ENCODE results near the gene RBM6. TPM values are rescaled to one million over a fixed set of nuclear protein-coding genes. Genes with fewer than 3 reads are reported as not detected.
"Not testable (repeated sequence)": the region's sequence is repeated elsewhere in the genome, so short reads cannot be mapped to it uniquely, and the experiment has no call there.

RBM6 gene
- total RNA-seq, 1 experiment from 2014 or later = 55.9 TPM

- POLR2A ChIA-PET (ENCODE audit: low non-redundant PET) = no interaction called here
- no peaks in the 10 kb centered on the region for H3K9me3 ChIP-seq (ENCODE audit: low read depth, low read length, poor library complexity, severe bottlenecking)
- TF ChIP-seq EZH2 (IDR thresholded peaks at IDR 0.05; ENCODE audit: borderline replicate concordance, low read depth, low read length, poor library complexity, severe bottlenecking) = no peak
- TF ChIP-seq CTCF (conservative IDR thresholded peaks at IDR 0.05; ENCODE audit: low read depth, low read length) = no peak
- CTCF ChIA-PET = no interaction called here
- no peaks in the 10 kb centered on the region for H3K27me3 ChIP-seq (replicated peaks; ENCODE audit: insufficient read depth, low read depth, low read length, poor library complexity)
- no peak for DNase-seq (ENCODE audit: low spot score)
- BruUV-seq (replicated peaks) = no TSS peak
- H3K4me1 ChIP-seq (ENCODE audit: insufficient read depth, low read length, poor library complexity, severe bottlenecking) = no peaks in the 10 kb centered on the region
- H3K4me3 ChIP-seq (ENCODE audit: low read depth, low read length, poor library complexity, severe bottlenecking) = no peak overlapping the region
- intact Hi-C loops (cut with micrococcal nuclease; ENCODE audit: unreplicated experiment) = no loop called here
- no peaks in the 10 kb centered on the region for H3K36me3 ChIP-seq (ENCODE audit: insufficient read depth, low read length, poor library complexity, severe bottlenecking)
- H3K27ac ChIP-seq (ENCODE audit: low read depth, low read length, poor library complexity, severe bottlenecking) = no peak overlapping the region
Observed at GRCh38 chr3:49916686-49917085, 23.3 kb upstream of the RBM6 start.

- POLR2A ChIA-PET (ENCODE audit: low non-redundant PET); BruUV-seq (replicated peaks); CTCF ChIA-PET; H3K36me3 ChIP-seq (ENCODE audit: insufficient read depth, low read length, poor library complexity, severe bottlenecking); intact Hi-C loops (cut with micrococcal nuclease; ENCODE audit: unreplicated experiment); H3K27ac ChIP-seq (ENCODE audit: low read depth, low read length, poor library complexity, severe bottlenecking); H3K4me1 ChIP-seq (ENCODE audit: insufficient read depth, low read length, poor library complexity, severe bottlenecking); H3K4me3 ChIP-seq (ENCODE audit: low read depth, low read length, poor library complexity, severe bottlenecking); H3K9me3 ChIP-seq (ENCODE audit: low read depth, low read length, poor library complexity, severe bottlenecking); DNase-seq (ENCODE audit: low spot score); H3K27me3 ChIP-seq (replicated peaks; ENCODE audit: insufficient read depth, low read depth, low read length, poor library complexity): not testable (repeated sequence)
Observed at GRCh38 chr3:49917806-49918590, 22.0 kb upstream of the RBM6 start.

GRCh38 chr3:49924683-49925082 lies 15.3 kb upstream of the RBM6 start:
- Histone ChIP-seq H3K4me1 (ENCODE audit: insufficient read depth, low read length, poor library complexity, severe bottlenecking) (no peaks in the 10 kb centered on the region), H3K36me3 (ENCODE audit: insufficient read depth, low read length, poor library complexity, severe bottlenecking) (no peaks in the 10 kb centered on the region), H3K4me3 (ENCODE audit: low read depth, low read length, poor library complexity, severe bottlenecking) (no peak overlapping the region), H3K27me3 (replicated peaks; ENCODE audit: insufficient read depth, low read depth, low read length, poor library complexity) (no peaks in the 10 kb centered on the region), H3K27ac (ENCODE audit: low read depth, low read length, poor library complexity, severe bottlenecking) (no peak overlapping the region), H3K9me3 (ENCODE audit: low read depth, low read length, poor library complexity, severe bottlenecking) (no peaks in the 10 kb centered on the region)
- TF ChIP-seq EZH2 (IDR thresholded peaks at IDR 0.05; ENCODE audit: borderline replicate concordance, low read depth, low read length, poor library complexity, severe bottlenecking) (no peak), CTCF (conservative IDR thresholded peaks at IDR 0.05; ENCODE audit: low read depth, low read length) (no peak)
- intact Hi-C loops (cut with micrococcal nuclease; ENCODE audit: unreplicated experiment) = no loop called here
- BruUV-seq (replicated peaks) = no TSS peak
- ChIA-PET CTCF (no interaction called here), POLR2A (ENCODE audit: low non-redundant PET) (no interaction called here)
- no peak for DNase-seq (ENCODE audit: low spot score)

DNA sequence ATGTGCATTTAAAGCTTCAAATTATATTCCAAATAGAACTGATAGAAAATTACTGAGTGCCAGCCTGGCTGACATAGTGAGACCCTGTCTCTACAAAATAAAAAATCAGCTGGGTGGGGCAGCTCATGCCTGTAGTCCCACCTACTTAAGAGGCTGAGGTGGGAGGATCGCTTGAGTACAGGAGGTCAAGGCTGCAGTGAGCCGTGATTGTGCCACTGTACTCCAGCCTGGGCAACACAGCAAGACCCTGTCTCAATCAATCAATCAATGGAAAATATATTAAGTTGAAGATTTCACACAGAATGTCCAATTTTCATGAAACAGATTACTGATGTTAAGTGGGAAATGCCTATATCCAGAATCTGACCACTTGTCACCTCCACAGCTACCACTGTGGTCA lies 14.5 kb upstream of the RBM6 start:
- no peaks in the 10 kb centered on the region for H3K27me3 ChIP-seq (replicated peaks; ENCODE audit: insufficient read depth, low read depth, low read length, poor library complexity)
- ChIA-PET POLR2A (ENCODE audit: low non-redundant PET) (no interaction called here), CTCF (no interaction called here)
- H3K9me3 ChIP-seq (ENCODE audit: low read depth, low read length, poor library complexity, severe bottlenecking) = no peaks in the 10 kb centered on the region
- H3K4me1 ChIP-seq (ENCODE audit: insufficient read depth, low read length, poor library complexity, severe bottlenecking) = peaks cover 3% of the 10 kb centered on the region
- DNase-seq (ENCODE audit: low spot score) = no peak
- BruUV-seq (replicated peaks) = no TSS peak
- H3K27ac ChIP-seq (ENCODE audit: low read depth, low read length, poor library complexity, severe bottlenecking) = no peak overlapping the region
- H3K4me3 ChIP-seq (ENCODE audit: low read depth, low read length, poor library complexity, severe bottlenecking) = no peak overlapping the region
- no peaks in the 10 kb centered on the region for H3K36me3 ChIP-seq (ENCODE audit: insufficient read depth, low read length, poor library complexity, severe bottlenecking)
- intact Hi-C loops (cut with micrococcal nuclease; ENCODE audit: unreplicated experiment) = no loop called here
- no peak for TF ChIP-seq EZH2 (IDR thresholded peaks at IDR 0.05; ENCODE audit: borderline replicate concordance, low read depth, low read length, poor library complexity, severe bottlenecking)
- no peak for TF ChIP-seq CTCF (conservative IDR thresholded peaks at IDR 0.05; ENCODE audit: low read depth, low read length)

All from A673 (cell line).